Smooth muscle cell (in vitro differentiated cells): ENCODE measurements around the gene ATP2B2. TPM values are rescaled to one million over a fixed set of nuclear protein-coding genes. Genes with fewer than 3 reads are reported as not detected.

Experiments
- DNase-seq: peaks from one replicate; lab custom pipeline; 2025; ENCODE audit not compliant: unreplicated experiment; lab: John Stamatoyannopoulos, UW
- H2AFZ ChIP-seq: fragments of 200-600 bp; sonication (generic); 2 replicates; pipeline ENCODE4 v1.6.0; 2016; ENCODE audit warnings: antibody characterized with exemption, low read depth, mild to moderate bottlenecking
- H3F3A ChIP-seq: fragments of 200-600 bp; sonication (generic); 2 replicates; pipeline ENCODE4 v1.6.0; 2017; ENCODE audit warnings: antibody characterized with exemption, low read depth
- H3K27ac ChIP-seq: fragments of 200-600 bp; sonication (generic); 2 replicates; pipeline ENCODE4 v1.5.1; 2016; ENCODE audit warnings: low read depth, mild to moderate bottlenecking
- H3K27me3 ChIP-seq: fragments of 200-600 bp; sonication (generic); 2 replicates; pipeline ENCODE4 v1.6.1; 2016; ENCODE audit warnings: low read depth, mild to moderate bottlenecking
- H3K36me3 ChIP-seq: fragments of 200-600 bp; sonication (generic); 2 replicates; pipeline ENCODE4 v1.5.1; 2016; ENCODE audit warnings: low read depth
- H3K4me1 ChIP-seq: fragments of 200-600 bp; sonication (generic); 2 replicates; pipeline ENCODE4 v1.5.1; 2016; ENCODE audit warnings: low read depth
- H3K4me2 ChIP-seq: fragments of 200-600 bp; sonication (generic); 2 replicates; pipeline ENCODE4 v1.6.0; 2016; ENCODE audit warnings: mild to moderate bottlenecking
- H3K4me3 ChIP-seq: fragments of 200-600 bp; sonication (generic); 2 replicates; pipeline ENCODE4 v1.5.1; 2016; ENCODE audit warnings: mild to moderate bottlenecking
- H3K79me2 ChIP-seq: fragments of 200-600 bp; sonication (generic); 2 replicates; pipeline ENCODE4 v1.6.0; 2016; ENCODE audit warnings: low read depth, mild to moderate bottlenecking
- H3K9ac ChIP-seq: fragments of 200-600 bp; sonication (generic); 2 replicates; pipeline ENCODE4 v1.6.0; 2016; ENCODE audit warnings: low read depth
- H3K9me3 ChIP-seq: fragments of 200-600 bp; sonication (generic); replicated peaks from 2 replicates; pipeline ENCODE4 v1.5.1; 2016; ENCODE audit warnings: low read depth
- H4K20me1 ChIP-seq: fragments of 200-600 bp; sonication (generic); 2 replicates; pipeline ENCODE4 v1.6.0; 2016; ENCODE audit warnings: low read depth
- CTCF ChIP-seq: fragments of 200-600 bp; sonication (generic); IDR thresholded peaks from 2 replicates; pipeline ENCODE4 v1.5.1; 2017; ENCODE audit warnings: borderline replicate concordance, mild to moderate bottlenecking, antibody characterized with exemption; ENCODE audit not compliant: insufficient read depth, poor library complexity, severe bottlenecking
- WGBS: methylation state at CpG from one replicate; pipeline ENCODE4 v1.1.7; 2016; ENCODE audit warnings: low lambda C conversion rate; 5-methylcytosine and 5-hydroxymethylcytosine counted together
- polyA plus RNA-seq: library from polyadenylated mRNA; unstranded; fragments of >200 nt; fragmentation: Nextera tagmentation; extraction: Ambion mirVana; gene quantifications from 2 replicates; pipeline ENCODE4 v1.2.1, GENCODE V29; 2016
- total RNA-seq: library from RNA; depleted of rRNA; stranded (reverse); fragments of >200 nt; gene quantifications from 2 replicates; pipeline ENCODE4 v1.2.3, GENCODE V29; 2014

Gene ATP2B2
- total and polyA plus RNA-seq, 2 experiments from 2014 or later, result not detected

- Histone ChIP-seq H3K27me3 (no peaks in the 10 kb centered on the region), H3K4me2 (no peak overlapping the region), H3K4me1 (peaks cover 8% of the 10 kb centered on the region), H3K36me3 (no peaks in the 10 kb centered on the region), H3K27ac (no peak overlapping the region), H4K20me1 (no peaks in the 10 kb centered on the region), H2AFZ (no peak overlapping the region), H3K79me2 (no peaks in the 10 kb centered on the region), H3K9me3 (no peaks in the 10 kb centered on the region), H3F3A (no peaks in the 10 kb centered on the region), H3K4me3 (no peak overlapping the region), H3K9ac (no peak overlapping the region)
- 70% methylated on average over 6 of the region's 6 CpGs for WGBS
- no peak for DNase-seq
- TF ChIP-seq CTCF, result no peak
Observed at GRCh38 chr3:10547841-10548783, 42.7 kb upstream of the ATP2B2 start.

GRCh38 chr3:10547413-10547812, 42.0 kb upstream of the ATP2B2 start:
- H3K27ac ChIP-seq, result no peak overlapping the region
- no peak for TF ChIP-seq CTCF
- no peak overlapping the region for H3K4me3 ChIP-seq
- no peak for DNase-seq
- H3K79me2 ChIP-seq, result no peaks in the 10 kb centered on the region
- no peaks in the 10 kb centered on the region for H3K27me3 ChIP-seq
- peaks cover 5% of the 10 kb centered on the region for H3K4me1 ChIP-seq
- H3K36me3 ChIP-seq, result no peaks in the 10 kb centered on the region
- H2AFZ ChIP-seq, result no peak overlapping the region
- no peak overlapping the region for H3K4me2 ChIP-seq
- no peaks in the 10 kb centered on the region for H4K20me1 ChIP-seq
- WGBS, result 86% methylated on average over 7 of the region's 7 CpGs
- no peaks in the 10 kb centered on the region for H3K9me3 ChIP-seq
- H3F3A ChIP-seq, result no peaks in the 10 kb centered on the region
- no peak overlapping the region for H3K9ac ChIP-seq

- no peaks in the 10 kb centered on the region for H3F3A ChIP-seq
- H3K4me1 ChIP-seq, result no peaks in the 10 kb centered on the region
- TF ChIP-seq CTCF, result no peak
- H3K9ac ChIP-seq, result no peak overlapping the region
- H3K27me3 ChIP-seq, result no peaks in the 10 kb centered on the region
- no peak overlapping the region for H3K4me2 ChIP-seq
- WGBS, result 83% methylated on average over 14 of the region's 14 CpGs
- H3K79me2 ChIP-seq, result no peaks in the 10 kb centered on the region
- H3K36me3 ChIP-seq, result no peaks in the 10 kb centered on the region
- DNase-seq, result no peak
- H3K27ac ChIP-seq, result no peak overlapping the region
- no peaks in the 10 kb centered on the region for H3K9me3 ChIP-seq
- no peak overlapping the region for H2AFZ ChIP-seq
- H4K20me1 ChIP-seq, result no peaks in the 10 kb centered on the region
- H3K4me3 ChIP-seq, result no peak overlapping the region
Observed at GRCh38 chr3:10546820-10547263, 41.5 kb upstream of the ATP2B2 start.
